ENCODE measurements around the gene TIPRL.

DNA sequence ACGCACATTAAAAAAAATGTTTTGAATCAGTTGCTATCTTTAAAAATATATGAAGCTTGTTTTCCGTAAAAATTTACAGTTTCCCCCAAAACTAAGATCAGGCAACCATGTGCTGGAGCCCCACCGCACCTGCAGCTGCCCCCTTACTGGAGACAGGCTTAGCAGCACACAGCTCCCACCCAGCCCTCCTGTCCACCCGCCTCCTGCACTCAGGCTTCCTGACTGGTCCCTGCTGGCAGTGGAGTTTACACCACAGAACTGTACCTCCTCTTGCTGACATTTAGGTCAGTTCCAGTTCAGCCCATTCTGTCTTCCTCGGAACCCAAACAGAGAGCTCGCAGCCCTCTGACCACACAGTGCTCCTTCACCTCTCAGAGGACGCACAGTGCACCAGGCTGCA lies 44.1 kb upstream of the TIPRL start:
- TF ChIP-seq, protein P1, sequence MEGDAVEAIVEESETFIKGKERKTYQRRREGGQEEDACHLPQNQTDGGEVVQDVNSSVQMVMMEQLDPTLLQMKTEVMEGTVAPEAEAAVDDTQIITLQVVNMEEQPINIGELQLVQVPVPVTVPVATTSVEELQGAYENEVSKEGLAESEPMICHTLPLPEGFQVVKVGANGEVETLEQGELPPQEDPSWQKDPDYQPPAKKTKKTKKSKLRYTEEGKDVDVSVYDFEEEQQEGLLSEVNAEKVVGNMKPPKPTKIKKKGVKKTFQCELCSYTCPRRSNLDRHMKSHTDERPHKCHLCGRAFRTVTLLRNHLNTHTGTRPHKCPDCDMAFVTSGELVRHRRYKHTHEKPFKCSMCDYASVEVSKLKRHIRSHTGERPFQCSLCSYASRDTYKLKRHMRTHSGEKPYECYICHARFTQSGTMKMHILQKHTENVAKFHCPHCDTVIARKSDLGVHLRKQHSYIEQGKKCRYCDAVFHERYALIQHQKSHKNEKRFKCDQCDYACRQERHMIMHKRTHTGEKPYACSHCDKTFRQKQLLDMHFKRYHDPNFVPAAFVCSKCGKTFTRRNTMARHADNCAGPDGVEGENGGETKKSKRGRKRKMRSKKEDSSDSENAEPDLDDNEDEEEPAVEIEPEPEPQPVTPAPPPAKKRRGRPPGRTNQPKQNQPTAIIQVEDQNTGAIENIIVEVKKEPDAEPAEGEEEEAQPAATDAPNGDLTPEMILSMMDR (IDR thresholded peaks at IDR 0.05), result no peak
- no peak for TF ChIP-seq POLR2A (IDR thresholded peaks at IDR 0.05)

All from upper lobe of left lung (tissue), 4 donors.